GM15510 (cell line): Measurements from ENCODE around the gene GRN.

ENCODE experiments used
- POLR2A ChIP-seq: IDR thresholded peaks from 3 replicates; pipeline ENCODE4 v1.6.1; 2011; ENCODE audit warnings: borderline replicate concordance; ENCODE audit not compliant: insufficient read length; ENCODE audit errors: extremely low read depth

Gene GRN

DNA sequence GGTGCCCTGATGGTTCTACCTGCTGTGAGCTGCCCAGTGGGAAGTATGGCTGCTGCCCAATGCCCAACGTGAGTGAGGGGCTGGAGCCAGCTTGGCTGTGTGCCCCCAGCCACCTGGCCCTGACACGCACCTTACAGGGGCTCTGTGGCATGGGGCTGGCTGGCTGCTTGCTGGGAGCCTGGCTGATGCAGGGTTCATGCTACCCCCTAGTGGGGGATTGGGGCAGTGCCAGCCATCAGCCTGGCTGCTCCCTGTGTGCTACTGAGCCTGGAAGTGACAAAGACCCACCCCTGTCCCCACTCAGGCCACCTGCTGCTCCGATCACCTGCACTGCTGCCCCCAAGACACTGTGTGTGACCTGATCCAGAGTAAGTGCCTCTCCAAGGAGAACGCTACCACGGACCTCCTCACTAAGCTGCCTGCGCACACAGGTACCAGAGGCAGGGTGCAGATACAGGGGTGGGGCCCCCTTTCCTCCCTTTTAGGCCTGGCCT, 5.7 kb downstream of the GRN start:
- TF ChIP-seq POLR2A, result no peak

GRCh38 chr17:44351464-44351863, 6.4 kb downstream of the GRN start:
- TF ChIP-seq POLR2A, result no peak

- no peak for TF ChIP-seq POLR2A
Measured at GRCh38 chr17:44351961-44352827, 7.1 kb downstream of the GRN start.

DNA sequence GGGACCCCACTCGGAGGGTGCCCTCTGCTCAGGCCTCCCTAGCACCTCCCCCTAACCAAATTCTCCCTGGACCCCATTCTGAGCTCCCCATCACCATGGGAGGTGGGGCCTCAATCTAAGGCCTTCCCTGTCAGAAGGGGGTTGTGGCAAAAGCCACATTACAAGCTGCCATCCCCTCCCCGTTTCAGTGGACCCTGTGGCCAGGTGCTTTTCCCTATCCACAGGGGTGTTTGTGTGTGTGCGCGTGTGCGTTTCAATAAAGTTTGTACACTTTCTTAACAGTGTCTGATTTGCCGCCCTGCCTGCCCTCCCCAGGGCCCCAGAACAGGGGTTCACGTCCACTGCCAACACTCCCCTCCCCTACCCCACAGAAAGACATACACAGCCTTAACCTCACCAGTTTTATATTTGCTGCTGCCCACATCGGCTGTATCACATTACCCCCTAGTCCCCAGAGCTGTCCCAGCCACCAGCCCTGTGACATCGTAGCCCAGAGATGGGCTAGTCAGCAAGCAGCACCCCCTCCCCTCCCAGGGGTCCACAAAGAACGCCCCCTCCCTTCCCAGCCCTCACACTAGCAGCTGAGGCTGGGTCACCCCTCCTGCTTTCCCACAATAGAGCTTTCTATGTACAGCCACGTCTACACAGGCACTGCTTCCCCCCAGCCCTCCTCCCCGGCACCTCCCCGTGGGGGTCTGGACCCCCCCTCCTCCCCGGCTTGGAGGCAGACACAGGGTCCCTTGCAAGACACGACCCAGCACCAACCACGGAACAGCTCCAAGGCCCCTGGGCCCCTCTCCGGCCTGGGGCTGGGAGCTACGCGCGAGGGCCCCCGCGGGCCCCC, 7.9 kb downstream of the GRN start:
- TF ChIP-seq POLR2A, result no peak

- TF ChIP-seq POLR2A, result no peak
Measured at GRCh38 chr17:44353672-44354331, 8.7 kb downstream of the GRN start.

DNA sequence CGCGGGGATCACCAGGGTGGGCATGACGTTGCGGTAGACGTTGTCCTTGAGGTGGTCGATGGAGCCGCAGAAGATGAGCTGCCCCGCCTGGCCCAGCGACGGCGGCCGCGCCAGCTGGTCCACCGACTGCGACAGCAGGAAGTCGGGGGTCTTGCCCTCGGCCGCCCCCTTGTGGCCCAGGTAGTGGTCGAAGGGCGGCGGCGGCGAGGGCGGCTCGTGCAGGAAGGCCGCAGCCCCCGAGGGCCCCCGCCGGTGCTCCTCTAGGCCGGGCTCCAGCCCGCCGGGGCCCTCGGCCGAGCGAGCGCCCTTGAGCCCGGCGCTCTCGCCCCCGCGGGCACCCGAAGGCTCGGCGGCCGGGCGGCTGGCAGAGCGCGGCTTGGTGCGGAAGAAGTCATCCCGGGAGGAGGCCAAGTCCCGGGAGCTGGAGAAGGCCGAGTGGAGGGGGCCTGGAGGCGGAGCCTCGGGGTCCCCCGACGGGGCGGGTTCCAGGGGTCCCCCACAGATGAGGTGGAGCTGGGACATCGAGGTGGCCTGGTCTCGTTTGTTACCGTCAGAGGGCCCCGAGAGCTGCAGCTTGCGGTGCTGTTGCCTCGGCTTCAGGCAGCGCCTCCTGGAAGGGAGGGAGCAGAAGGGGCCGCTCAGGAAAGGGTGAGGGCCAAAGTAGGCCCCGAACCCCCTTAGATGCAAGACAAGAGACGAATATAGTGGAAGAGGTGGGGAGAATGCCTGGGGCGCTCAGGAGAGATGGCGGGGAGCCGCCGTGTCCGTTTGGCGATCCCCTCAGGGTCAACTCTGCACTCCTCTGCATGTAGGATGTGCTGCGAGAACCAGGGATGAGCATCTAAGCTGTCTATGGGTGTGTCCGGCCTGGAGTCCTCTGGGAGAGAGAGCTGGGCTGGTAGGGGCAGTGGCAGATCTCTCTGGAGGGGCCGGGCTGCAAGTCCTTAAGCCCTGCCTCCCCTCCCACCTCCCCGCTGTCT, 9.8 kb downstream of the GRN start:
- TF ChIP-seq POLR2A, result no peak

DNA sequence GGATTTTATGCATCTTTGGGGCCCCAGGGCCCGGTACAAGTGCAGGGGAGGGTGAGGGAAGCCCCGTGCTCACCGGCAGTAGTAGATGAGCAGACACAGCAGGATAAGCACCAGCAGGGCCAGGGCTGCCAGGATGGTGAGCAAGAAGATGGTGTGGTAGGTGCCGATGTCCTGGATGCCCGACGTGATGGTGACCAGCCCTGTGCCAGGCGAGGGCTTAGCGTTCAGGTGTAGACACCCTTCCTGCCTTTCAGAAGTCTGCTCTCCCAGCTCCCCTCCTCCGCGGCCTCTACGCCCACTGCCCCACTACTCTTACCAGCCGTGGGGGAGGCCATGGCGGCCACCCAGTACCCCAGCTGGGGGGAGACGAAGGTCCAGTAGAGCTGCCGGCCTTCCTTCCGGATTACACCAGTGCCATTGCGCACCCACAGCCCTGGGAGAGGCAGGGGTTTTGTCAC, 10.6 kb downstream of the GRN start:
- TF ChIP-seq POLR2A, result no peak

DNA sequence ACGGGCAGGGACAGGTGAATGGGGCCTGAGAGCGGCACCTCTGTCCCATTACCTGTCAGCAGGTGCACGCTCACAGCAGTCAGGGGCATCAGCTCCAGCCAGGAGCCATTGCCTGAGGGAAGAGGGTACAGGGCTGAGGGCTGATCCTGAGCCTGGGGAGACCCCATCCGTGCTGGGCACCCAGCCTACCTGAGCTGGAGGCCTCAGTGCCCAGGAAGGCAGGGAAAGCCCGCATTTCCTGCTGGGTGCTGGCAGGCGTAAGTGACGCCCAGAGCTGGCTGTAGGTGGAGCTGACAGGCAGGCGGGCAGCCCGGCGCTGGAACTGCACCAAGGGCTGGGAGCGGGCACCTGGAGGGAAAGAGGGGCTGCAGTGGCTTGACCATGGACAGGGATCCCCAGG, 11.1 kb downstream of the GRN start:
- TF ChIP-seq POLR2A, result no peak

GRCh38 chr17:44358066-44358465, 13.0 kb downstream of the GRN start:
- no peak for TF ChIP-seq POLR2A

GRCh38 chr17:44359006-44359405, 13.9 kb downstream of the GRN start:
- TF ChIP-seq POLR2A, result no peak

GRCh38 chr17:44359458-44360143, 14.5 kb downstream of the GRN start:
- no peak for TF ChIP-seq POLR2A

DNA sequence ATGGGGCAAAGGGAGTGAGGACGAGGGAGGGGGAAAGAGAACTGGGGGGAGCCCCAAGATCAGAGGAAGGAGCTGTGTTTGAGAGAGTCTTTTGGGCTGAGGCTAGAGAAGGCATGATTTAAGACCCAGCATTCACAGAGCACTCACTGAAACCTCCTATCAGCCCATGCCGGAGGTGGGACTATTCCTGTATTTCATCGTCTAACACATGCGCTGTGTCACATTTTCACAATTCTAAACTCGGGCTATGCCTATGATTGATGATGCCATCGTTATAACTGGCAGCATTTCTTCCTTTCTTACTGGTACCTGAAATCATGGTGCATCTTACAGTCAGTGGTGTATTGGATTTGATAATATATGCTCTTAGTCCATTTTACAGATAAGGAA, 15.0 kb downstream of the GRN start:
- no peak for TF ChIP-seq POLR2A

GRCh38 chr17:44360826-44361225, 15.7 kb downstream of the GRN start:
- no peak for TF ChIP-seq POLR2A
